ENCODE data around the gene KDM3B. TPM values are rescaled to one million over a fixed set of nuclear protein-coding genes. Genes with fewer than 3 reads are reported as not detected.

The KDM3B gene
- total RNA-seq, 1 donor from 2014 or later = 39.1 TPM

- Mint-ChIP-seq H3K27me3 (ENCODE audit: low read depth) (no peaks in the 10 kb centered on the region), H3K27ac (ENCODE audit: unreplicated experiment) (peak overlapping the region; percentile 79), H3K9me3 (ENCODE audit: low read depth) (no peaks in the 10 kb centered on the region), H3K4me3 (ENCODE audit: unreplicated experiment) (peak overlapping the region; percentile 82), H3K4me1 (ENCODE audit: low read depth) (peaks cover 25% of the 10 kb centered on the region), H3K36me3 (ENCODE audit: low read depth) (peaks cover 5% of the 10 kb centered on the region)
- peak; percentile 40 for DNase-seq (ENCODE audit: low spot score)
- no peak for TF ChIP-seq CTCF (IDR thresholded peaks at IDR 0.05)
These were observed 87.9 kb downstream of the KDM3B start for GRCh38 chr5:138440159-138441073.

- H3K4me1 Mint-ChIP-seq (ENCODE audit: low read depth) = peaks cover 21% of the 10 kb centered on the region
- DNase-seq (ENCODE audit: low spot score) = peak; percentile 52
- H3K4me3 Mint-ChIP-seq (ENCODE audit: unreplicated experiment) = no peak overlapping the region
- no peak for TF ChIP-seq CTCF (IDR thresholded peaks at IDR 0.05)
- no peak overlapping the region for H3K27ac Mint-ChIP-seq (ENCODE audit: unreplicated experiment)
- H3K27me3 Mint-ChIP-seq (ENCODE audit: low read depth) = no peaks in the 10 kb centered on the region
- no peaks in the 10 kb centered on the region for H3K36me3 Mint-ChIP-seq (ENCODE audit: low read depth)
- no peaks in the 10 kb centered on the region for H3K9me3 Mint-ChIP-seq (ENCODE audit: low read depth)
These were observed 88.7 kb downstream of the KDM3B start for GRCh38 chr5:138441221-138441620.

- no peak for TF ChIP-seq CTCF (IDR thresholded peaks at IDR 0.05)
- Mint-ChIP-seq H3K27me3 (ENCODE audit: low read depth) (no peaks in the 10 kb centered on the region), H3K9me3 (ENCODE audit: low read depth) (no peaks in the 10 kb centered on the region), H3K36me3 (ENCODE audit: low read depth) (no peaks in the 10 kb centered on the region), H3K4me1 (ENCODE audit: low read depth) (peaks cover 20% of the 10 kb centered on the region), H3K27ac (ENCODE audit: unreplicated experiment) (no peak overlapping the region), H3K4me3 (ENCODE audit: unreplicated experiment) (no peak overlapping the region)
- peak; percentile 66 for DNase-seq (ENCODE audit: low spot score)
These were observed 91.7 kb downstream of the KDM3B start for GRCh38 chr5:138444078-138444773.

- H3K27me3 Mint-ChIP-seq (ENCODE audit: low read depth) = no peaks in the 10 kb centered on the region
- H3K4me3 Mint-ChIP-seq (ENCODE audit: unreplicated experiment) = no peak overlapping the region
- TF ChIP-seq CTCF (IDR thresholded peaks at IDR 0.05) = no peak
- no peak overlapping the region for H3K27ac Mint-ChIP-seq (ENCODE audit: unreplicated experiment)
- H3K36me3 Mint-ChIP-seq (ENCODE audit: low read depth) = no peaks in the 10 kb centered on the region
- no peaks in the 10 kb centered on the region for H3K9me3 Mint-ChIP-seq (ENCODE audit: low read depth)
- peak; percentile 87 for DNase-seq (ENCODE audit: low spot score)
- H3K4me1 Mint-ChIP-seq (ENCODE audit: low read depth) = peaks cover 16% of the 10 kb centered on the region
These were observed 92.5 kb downstream of the KDM3B start for GRCh38 chr5:138444774-138445546.
